Central memory CD8-positive, alpha-beta T cell (primary cell): ENCODE results near the gene SWAP70.

Experiments used
- ATAC-seq: fragments of 150-1000 bp; cut with Tn5 transposase; replicated peaks from 2 replicates; pipeline ENCODE4 v1.10.0; 2022; ENCODE audit warnings: mild to moderate bottlenecking, moderate FRiP score, moderate number of reproducible peaks; ENCODE audit not compliant: poor library complexity, severe bottlenecking; ENCODE audit errors: extremely low read depth
- DNase-seq, 2 donors: peaks; one replicate each; pipeline ENCODE4 v3.0.0; 2021; ENCODE audit warnings: low spot score in 2 of 2
- H3K27ac Mint-ChIP-seq: one replicate; pipeline ENCODE4 v1.8.0; 2022; ENCODE audit warnings: low read depth, mild to moderate bottlenecking, moderate library complexity, mixed read lengths
- H3K27me3 Mint-ChIP-seq: one replicate; pipeline ENCODE4 v1.8.0; 2022; ENCODE audit warnings: mixed read lengths
- H3K36me3 Mint-ChIP-seq: one replicate; pipeline ENCODE4 v1.8.0; 2022; ENCODE audit warnings: mild to moderate bottlenecking, moderate library complexity, mixed read lengths; ENCODE audit not compliant: insufficient read depth
- H3K4me1 Mint-ChIP-seq: one replicate; pipeline ENCODE4 v1.8.0; 2022; ENCODE audit warnings: mixed read lengths
- H3K4me3 Mint-ChIP-seq: one replicate; pipeline ENCODE4 v1.8.0; 2022; ENCODE audit warnings: mild to moderate bottlenecking, moderate library complexity, mixed read lengths
- H3K9me3 Mint-ChIP-seq: one replicate; pipeline ENCODE4 v1.8.0; 2022; ENCODE audit warnings: mixed read lengths

Gene SWAP70

GRCh38 chr11:9657531-9657930 lies 6.3 kb upstream of the SWAP70 start:
- Mint-ChIP-seq H3K27ac (no peak overlapping the region), H3K9me3 (no peaks in the 10 kb centered on the region), H3K36me3 (no peaks in the 10 kb centered on the region), H3K4me1 (no peaks in the 10 kb centered on the region), H3K4me3 (no peak overlapping the region), H3K27me3 (peaks cover 61% of the 10 kb centered on the region)
- no peak for ATAC-seq
- DNase-seq: no peak

- Mint-ChIP-seq H3K9me3 (peaks cover 5% of the 10 kb centered on the region), H3K27me3 (peaks cover 45% of the 10 kb centered on the region), H3K27ac (no peak overlapping the region), H3K4me1 (peaks cover 8% of the 10 kb centered on the region), H3K4me3 (no peak overlapping the region), H3K36me3 (peaks cover 1% of the 10 kb centered on the region)
- DNase-seq (no peak), ATAC-seq (no peak)
These were observed 3.0 kb upstream of the SWAP70 start for GRCh38 chr11:9660886-9661285.

- Mint-ChIP-seq H3K9me3 (peaks cover 5% of the 10 kb centered on the region), H3K27me3 (peaks cover 45% of the 10 kb centered on the region), H3K27ac (no peak overlapping the region), H3K36me3 (peaks cover 6% of the 10 kb centered on the region), H3K4me3 (peak overlapping the region; percentile 80), H3K4me1 (peaks cover 8% of the 10 kb centered on the region)
- DNase-seq (no peak), ATAC-seq (no peak)
These were observed 1.6 kb upstream of the SWAP70 start for GRCh38 chr11:9662273-9662672.

GRCh38 chr11:9664276-9665171 lies 647 bp downstream of the SWAP70 start:
- peak; percentile 14 to 17 for DNase-seq
- Mint-ChIP-seq H3K36me3 (peaks cover 6% of the 10 kb centered on the region), H3K9me3 (peaks cover 5% of the 10 kb centered on the region), H3K4me1 (peaks cover 8% of the 10 kb centered on the region), H3K4me3 (peak overlapping the region; percentile 80), H3K27me3 (peaks cover 27% of the 10 kb centered on the region), H3K27ac (peak overlapping the region; percentile 38)
- ATAC-seq: peak; percentile 55

DNA sequence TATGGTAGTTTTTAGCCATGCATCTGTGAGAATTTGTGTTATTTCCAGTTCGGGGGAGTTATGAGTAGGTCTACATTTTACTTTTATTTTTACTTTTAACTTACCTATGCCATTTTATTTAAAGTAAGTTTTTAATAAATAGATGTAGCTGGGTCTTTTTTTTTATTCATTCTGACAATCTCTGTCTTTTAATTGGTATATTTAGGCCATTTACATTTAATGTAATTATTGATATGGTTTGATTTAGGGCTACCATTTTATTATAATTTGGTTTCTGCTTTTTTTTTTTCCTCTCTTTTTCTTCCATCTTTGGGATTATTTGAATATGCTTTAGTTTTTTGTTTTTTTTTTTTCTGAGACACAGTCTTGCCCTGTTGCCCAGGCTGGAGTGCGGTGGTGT lies 1.9 kb downstream of the SWAP70 start:
- H3K4me3 Mint-ChIP-seq: peak overlapping the region; percentile 80
- DNase-seq: no peak
- H3K4me1 Mint-ChIP-seq: peaks cover 8% of the 10 kb centered on the region
- peaks cover 7% of the 10 kb centered on the region for H3K36me3 Mint-ChIP-seq
- peaks cover 19% of the 10 kb centered on the region for H3K27me3 Mint-ChIP-seq
- no peak overlapping the region for H3K27ac Mint-ChIP-seq
- H3K9me3 Mint-ChIP-seq: peaks cover 5% of the 10 kb centered on the region
- ATAC-seq: no peak

DNA sequence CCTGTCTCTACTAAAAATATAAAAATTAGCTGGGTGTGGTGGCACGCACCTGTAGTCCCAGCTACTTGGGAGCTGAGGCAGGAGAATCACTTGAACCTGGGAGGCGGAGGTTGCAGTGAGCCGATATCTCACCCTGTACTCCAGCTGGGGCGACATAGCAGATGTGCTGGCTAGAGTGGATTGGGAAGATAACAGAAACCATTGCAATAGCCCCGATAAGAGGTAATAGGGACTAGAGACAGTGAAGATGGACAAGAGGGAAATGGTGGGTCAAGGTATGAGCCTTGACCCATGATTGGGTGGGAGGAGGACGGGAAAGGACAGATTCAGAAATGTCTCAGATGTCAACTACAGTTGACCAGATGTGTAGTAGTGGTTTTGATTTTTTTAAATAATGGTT lies 6.1 kb downstream of the SWAP70 start:
- DNase-seq (no peak), ATAC-seq (no peak)
- H3K9me3 Mint-ChIP-seq: peaks cover 5% of the 10 kb centered on the region
- no peak overlapping the region for H3K4me3 Mint-ChIP-seq
- peaks cover 7% of the 10 kb centered on the region for H3K36me3 Mint-ChIP-seq
- no peaks in the 10 kb centered on the region for H3K27me3 Mint-ChIP-seq
- H3K4me1 Mint-ChIP-seq: peaks cover 2% of the 10 kb centered on the region
- H3K27ac Mint-ChIP-seq: no peak overlapping the region

GRCh38 chr11:9672288-9672916 lies 8.5 kb downstream of the SWAP70 start:
- Mint-ChIP-seq H3K4me1 (peaks cover 5% of the 10 kb centered on the region), H3K9me3 (no peaks in the 10 kb centered on the region), H3K4me3 (no peak overlapping the region), H3K27me3 (no peaks in the 10 kb centered on the region), H3K36me3 (peaks cover 5% of the 10 kb centered on the region), H3K27ac (no peak overlapping the region)
- ATAC-seq: no peak
- DNase-seq: no peak

GRCh38 chr11:9672918-9673317 lies 9.0 kb downstream of the SWAP70 start:
- peaks cover 5% of the 10 kb centered on the region for H3K4me1 Mint-ChIP-seq
- no peak for ATAC-seq
- H3K9me3 Mint-ChIP-seq: no peaks in the 10 kb centered on the region
- no peak overlapping the region for H3K4me3 Mint-ChIP-seq
- peaks cover 5% of the 10 kb centered on the region for H3K36me3 Mint-ChIP-seq
- H3K27ac Mint-ChIP-seq: no peak overlapping the region
- no peak for DNase-seq
- no peaks in the 10 kb centered on the region for H3K27me3 Mint-ChIP-seq

- Mint-ChIP-seq H3K27ac (peak overlapping the region; percentile 20), H3K4me3 (no peak overlapping the region), H3K27me3 (no peaks in the 10 kb centered on the region), H3K36me3 (peaks cover 4% of the 10 kb centered on the region), H3K4me1 (peaks cover 5% of the 10 kb centered on the region), H3K9me3 (no peaks in the 10 kb centered on the region)
- DNase-seq (no peak), ATAC-seq (no peak)
These were observed 11.8 kb downstream of the SWAP70 start for GRCh38 chr11:9675691-9676090.

- no peaks in the 10 kb centered on the region for H3K27me3 Mint-ChIP-seq
- H3K9me3 Mint-ChIP-seq: no peaks in the 10 kb centered on the region
- H3K4me1 Mint-ChIP-seq: peaks cover 5% of the 10 kb centered on the region
- DNase-seq (no peak), ATAC-seq (no peak)
- H3K27ac Mint-ChIP-seq: no peak overlapping the region
- peaks cover 4% of the 10 kb centered on the region for H3K36me3 Mint-ChIP-seq
- H3K4me3 Mint-ChIP-seq: no peak overlapping the region
These were observed 14.1 kb downstream of the SWAP70 start for GRCh38 chr11:9677951-9678350.

GRCh38 chr11:9678576-9678975 lies 14.7 kb downstream of the SWAP70 start:
- H3K27me3 Mint-ChIP-seq: no peaks in the 10 kb centered on the region
- peaks cover 5% of the 10 kb centered on the region for H3K4me1 Mint-ChIP-seq
- no peak for DNase-seq
- no peak for ATAC-seq
- no peaks in the 10 kb centered on the region for H3K9me3 Mint-ChIP-seq
- H3K36me3 Mint-ChIP-seq: peaks cover 4% of the 10 kb centered on the region
- H3K4me3 Mint-ChIP-seq: no peak overlapping the region
- H3K27ac Mint-ChIP-seq: no peak overlapping the region

DNA sequence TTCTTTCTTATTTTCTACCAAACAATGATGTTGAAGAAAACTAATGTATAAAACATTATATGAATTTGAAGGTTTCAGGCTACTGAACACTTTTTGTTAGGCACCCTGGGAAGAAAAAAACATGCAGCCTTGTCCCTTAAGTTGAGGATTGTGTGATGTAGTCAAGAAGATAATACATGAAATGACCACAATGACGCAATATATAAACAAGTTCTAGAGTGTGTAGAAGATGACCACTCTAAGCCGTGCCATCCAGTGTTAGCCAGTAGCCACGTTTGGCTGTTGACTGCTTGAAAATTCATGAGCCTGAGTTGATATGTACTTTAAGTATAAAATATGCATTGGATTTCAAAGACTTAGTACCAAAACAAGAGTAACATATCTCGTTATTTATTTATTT lies 16.2 kb downstream of the SWAP70 start:
- Mint-ChIP-seq H3K4me3 (no peak overlapping the region), H3K36me3 (peaks cover 2% of the 10 kb centered on the region), H3K4me1 (peaks cover 2% of the 10 kb centered on the region), H3K27me3 (no peaks in the 10 kb centered on the region), H3K27ac (no peak overlapping the region), H3K9me3 (no peaks in the 10 kb centered on the region)
- DNase-seq (no peak), ATAC-seq (no peak)
